ENCODE data around the gene TTC9C.
"Not testable (repeated sequence)": the region's sequence is repeated elsewhere in the genome, so short reads cannot be mapped to it uniquely, and the experiment has no call there.

The TTC9C gene, protein sequence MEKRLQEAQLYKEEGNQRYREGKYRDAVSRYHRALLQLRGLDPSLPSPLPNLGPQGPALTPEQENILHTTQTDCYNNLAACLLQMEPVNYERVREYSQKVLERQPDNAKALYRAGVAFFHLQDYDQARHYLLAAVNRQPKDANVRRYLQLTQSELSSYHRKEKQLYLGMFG
- 12.0 reads per million, percentile 35 among the genes with 10 or more reads in this experiment for total RNA-seq

DNA sequence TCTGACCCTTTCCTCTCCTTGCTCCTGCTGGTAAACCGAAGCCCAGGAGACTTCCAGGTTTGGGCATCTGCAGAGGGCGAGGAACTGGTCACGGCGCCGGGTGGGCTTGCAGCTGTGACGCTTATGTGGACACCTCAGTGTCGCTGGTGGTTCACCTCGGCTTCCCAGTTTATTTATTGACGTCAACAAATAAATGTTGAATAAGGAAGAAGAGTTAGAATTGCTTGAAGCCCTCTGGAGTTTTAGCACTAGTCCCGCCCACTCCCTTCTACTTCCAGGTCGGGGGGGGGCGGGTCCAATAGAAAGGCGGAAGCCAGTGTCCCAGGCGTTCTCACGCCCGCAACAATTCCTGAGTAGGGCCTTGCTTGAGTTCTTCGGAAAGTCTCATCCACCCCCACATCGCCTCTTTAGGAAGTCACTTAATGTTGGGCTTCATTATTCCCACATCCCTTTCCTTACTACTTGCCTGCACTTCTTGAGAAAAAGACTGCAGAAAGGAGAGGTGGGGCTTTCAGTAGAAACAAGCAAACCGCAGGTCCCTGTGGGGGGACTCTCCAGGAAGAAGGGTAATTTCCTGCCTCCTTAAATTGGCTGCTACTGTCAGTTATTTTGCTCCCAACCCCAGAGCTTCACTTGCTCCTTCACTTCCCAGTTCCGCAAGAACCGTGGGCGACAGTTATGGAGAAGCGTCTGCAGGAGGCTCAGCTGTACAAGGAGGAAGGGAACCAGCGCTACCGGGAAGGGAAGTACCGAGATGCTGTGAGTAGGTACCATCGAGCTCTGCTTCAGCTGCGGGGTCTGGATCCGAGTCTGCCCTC lies at the start of gene TTC9C:
Gene TTC9C, plus strand, starts transcription at position 316 of the 818 bp plus-strand sequence. Its CDS starts 363 bp downstream, at position 679.
- peak; percentile 80 for DNase-seq

DNA sequence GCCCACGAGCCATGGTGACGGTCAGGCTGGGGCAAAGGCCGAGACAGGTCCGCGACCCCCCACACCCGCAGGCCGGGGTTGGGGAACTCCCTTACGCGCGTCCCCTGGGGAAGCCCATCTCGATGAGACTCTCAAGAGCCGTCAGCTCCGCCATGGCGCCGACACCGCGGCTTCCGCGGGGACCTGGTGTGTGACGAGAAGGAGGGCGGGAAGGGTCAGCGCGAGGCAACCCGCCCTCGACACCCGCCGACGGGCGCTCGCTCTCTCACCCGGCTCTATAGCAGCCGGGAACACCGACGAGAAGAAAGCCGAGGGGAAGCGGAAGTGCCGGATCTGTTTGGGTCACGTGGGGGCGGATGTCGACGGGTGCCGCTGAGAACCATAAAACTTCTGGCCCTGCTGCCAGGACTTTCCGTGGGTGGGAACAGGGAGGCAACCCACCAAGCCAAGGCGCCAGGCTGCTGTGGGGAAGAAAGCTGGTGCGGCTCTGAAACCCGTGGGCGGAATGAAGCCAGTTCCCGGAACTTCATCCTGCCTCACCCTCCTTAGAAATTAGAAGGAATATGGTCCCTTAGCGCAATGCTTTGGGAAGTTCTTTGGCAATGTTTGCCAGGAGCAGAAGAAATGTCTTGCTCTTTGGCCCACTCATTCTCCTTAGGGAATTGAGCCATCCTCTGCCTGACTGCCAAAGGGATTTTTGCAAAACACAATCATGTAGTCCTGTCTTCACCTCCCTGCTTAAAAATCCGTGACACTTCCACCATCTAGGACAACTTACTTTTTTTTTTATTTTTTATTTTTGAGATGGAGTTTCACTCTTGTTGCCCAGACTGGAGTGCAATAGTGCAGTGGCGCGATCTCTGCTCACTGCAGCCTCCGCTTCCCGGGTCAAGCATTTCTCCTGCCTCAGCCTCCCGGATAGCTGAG lies 49.3 kb upstream of the TTC9C start, which contains the start of gene UBXN1:
Gene UBXN1, minus strand, starts transcription at position 304 of the 927 bp plus-strand sequence. Its CDS starts 150 bp downstream, at position 154.
- peak; percentile 79 for DNase-seq

DNA sequence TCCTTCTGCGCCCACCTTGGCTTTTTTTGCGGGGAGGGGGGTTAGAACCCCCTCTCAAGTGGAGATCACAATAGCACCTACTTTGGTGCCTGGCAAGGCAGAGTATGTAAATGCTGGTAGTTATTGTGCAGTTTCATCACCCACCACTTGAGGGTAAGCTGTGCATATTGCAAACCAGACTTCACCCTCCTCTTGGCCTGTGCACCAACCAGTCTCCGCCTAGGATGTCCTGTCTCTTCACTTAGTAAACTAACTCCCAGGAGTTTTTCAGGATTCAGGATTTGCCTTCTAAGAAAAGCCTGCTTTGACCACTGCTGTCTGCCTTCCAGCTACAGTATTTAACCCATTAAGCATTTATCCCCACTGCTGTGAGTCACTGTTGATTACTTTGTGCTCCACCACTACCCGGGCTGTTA lies 47.5 kb upstream of the TTC9C start:
- no peak for DNase-seq

DNA sequence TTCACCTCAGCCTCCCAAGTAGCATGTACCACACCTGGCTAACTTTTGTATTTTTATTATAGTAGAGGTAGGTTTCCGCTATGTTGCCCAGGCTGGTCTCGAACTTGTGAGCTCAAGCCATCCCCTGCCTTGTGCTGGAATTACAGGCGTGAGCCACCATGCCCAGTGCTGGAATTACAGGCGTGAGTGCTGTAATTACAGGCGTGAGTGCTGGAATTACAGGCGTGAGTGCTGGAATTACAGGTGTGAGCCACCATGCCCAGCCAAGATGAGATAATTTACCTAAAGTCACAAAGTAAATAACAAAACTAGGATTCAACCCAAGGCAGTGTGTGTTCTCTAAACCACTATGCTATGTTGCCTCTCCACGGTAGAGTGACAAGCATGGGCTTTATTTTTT lies 45.8 kb upstream of the TTC9C start:
- DNase-seq, result no peak

DNA sequence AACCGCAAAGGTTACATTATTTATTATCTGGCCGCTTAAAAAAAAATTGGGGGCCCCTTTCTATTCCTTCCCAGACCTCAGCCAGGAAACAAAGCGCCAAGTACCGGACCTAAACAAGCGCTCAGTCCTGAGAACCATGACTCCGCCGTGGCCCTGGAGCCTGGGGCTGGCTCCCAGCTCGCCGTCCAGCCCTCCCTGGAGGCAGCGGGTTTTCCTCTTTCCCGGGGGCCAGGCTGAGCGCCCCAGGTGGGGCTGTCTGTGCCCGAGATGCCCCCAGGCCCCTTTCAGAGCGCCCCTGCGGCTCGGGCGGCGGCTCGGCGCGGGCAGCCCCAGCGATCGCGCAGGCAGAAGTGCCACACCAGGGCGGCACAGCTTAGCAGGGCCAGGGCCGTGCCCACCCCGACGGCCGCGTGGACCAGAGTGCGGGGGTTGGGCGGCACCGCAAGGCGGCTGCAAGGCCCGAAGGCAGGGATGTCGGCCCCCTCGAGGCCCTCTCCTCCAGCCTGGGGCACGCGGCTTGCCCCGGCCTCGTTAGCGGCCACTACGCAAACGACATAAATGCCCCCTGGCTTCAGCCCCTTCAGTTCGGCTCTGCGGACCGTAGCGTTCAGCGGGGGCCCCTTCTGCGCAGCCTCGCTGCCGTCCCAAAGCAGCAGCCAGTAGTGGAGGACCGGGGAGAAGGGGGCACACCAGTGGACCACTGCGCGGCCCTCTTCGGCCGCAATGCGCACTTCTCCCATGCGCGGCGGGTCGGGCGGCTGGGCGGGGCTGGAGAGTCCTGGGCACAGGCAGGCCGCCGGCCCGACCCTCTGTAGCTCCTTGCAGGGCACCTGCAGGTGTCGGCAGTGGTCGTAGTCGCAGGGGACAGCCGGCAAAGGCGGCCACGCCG lies 40.5 kb upstream of the TTC9C start:
- no peak for DNase-seq

DNA sequence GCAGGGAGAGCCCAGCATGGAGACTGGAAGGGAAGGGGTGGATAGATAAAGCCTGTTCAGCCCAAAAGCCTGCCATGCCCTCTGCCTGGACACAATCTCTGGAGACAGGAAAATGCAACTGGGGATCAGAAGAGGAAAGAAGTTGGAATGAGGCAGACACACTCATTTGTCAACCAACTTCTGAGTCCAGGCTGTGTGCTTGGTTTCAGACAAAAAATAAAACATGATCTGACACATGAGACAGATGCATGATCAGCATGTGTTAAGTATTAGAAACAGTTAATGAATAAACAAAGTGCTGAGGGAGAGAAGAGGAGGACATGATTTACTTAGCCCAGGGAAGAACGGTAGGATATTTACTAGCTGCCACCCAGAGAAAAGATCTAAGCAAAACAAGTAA lies 39.8 kb upstream of the TTC9C start:
- no peak for DNase-seq

DNA sequence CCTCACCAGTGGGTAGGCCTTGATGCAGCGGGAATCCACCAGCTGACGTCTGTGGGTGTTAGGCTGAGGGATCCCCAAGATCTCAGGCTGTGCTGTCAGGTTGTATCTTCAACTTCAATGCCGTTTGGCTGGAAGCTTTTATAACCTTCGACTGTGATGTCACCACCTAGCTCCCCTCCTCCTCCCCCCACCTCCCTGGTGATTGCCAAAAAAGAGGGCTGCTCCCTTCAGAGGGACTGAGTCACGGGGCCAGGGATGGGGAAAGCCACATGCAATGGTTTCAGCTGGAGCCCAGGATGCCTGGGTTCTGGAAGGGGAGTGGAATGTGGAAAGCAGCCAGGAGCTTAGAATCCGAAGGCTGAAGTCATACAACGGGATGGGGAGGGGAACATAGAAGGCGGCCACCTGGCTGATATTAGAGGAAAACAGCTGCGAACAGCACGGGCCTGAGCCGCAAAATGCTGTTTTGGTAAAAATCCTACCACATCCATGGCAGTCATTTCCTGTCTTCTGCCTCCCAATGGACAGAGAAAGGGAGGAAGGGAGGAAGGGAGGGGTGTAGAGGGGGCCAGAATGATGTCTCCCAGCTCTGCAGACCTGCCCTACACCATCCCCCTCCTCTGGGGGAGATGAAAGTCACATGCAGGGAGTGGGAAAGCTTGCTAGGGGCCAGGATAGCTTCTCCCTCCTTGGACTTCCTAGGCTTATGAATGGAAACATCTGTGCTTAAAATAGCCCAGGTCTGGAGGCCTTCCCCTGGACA lies 38.7 kb upstream of the TTC9C start, which contains the start of gene LRRN4CL:
Gene LRRN4CL, minus strand, starts transcription at position 110 of the 763 bp plus-strand sequence. CDS start 1,022 bp downstream, outside the sequence.
- DNase-seq, result no peak

DNA sequence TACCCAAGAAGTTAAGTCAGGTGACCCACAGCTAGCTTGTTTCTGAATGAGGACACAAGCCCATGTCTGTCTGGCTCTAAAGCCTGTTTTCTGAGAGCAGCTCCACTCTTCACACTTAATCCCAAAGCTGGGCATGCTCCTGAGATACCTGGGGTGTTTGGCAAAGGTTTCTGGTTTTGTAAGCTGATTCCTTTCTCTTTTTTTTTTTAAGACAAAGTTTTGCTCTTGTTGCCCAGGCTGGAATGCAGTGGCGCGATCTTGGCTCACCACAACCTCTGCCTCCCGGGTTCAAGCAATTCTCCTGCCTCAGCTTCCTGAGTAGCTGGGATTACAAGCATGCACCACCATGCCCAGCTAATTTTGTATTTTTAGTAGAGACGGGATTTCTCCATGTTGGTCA lies 34.7 kb upstream of the TTC9C start:
- DNase-seq, result not testable (repeated sequence)

DNA sequence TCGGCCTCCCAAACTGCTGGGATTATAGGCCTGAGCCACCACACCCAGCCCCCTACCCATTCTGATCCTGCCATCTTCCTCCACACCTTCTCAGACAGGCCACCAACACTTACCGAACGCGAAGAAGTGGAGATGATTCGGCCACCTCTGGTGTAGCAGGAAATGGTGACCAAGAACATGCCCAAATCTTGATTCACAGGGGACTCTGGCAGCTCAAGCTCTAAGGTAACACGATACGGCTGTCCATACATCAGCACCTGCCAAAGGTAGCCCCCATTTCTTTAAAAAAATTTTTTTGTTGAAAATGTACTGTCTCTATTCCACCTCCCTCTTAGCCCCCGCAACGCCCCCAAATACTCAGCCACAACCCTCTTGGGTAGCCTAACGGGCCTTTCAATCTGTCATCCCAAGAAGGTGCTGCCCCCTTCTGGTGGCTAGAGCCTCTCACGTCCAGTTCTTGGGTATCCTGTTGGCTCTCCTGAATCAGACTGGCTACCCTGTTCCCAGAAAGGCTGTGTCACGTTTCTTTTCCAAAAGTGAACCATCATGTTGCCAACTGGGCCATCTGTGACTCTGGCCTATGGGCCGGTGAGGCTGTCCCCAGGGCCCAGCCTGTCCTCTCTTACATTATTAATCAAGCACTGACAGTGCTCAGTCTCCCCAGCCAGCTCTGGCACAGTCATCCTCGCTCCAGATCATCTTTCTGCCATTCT lies 33.7 kb upstream of the TTC9C start:
- peak; percentile 80 for DNase-seq

DNA sequence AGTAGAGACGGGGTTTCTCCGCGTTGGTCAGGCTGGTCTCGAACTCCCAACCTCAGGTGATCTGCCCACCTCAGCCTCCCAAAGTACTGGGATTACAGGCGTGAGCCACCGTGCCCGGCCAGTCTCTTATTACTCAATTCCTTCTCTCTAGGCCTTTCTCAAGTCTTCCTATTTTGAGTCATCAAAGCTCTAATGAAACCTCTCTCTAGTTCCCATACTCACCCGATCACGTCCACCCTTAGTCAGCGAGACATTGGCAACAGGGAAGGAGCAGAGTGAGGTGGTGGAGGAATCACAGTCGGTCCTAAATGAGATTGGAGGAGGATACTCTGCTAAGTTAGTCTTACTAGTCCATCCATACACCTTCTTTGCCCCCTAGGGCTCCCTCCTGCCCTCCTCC lies 26.0 kb upstream of the TTC9C start:
- DNase-seq, result no peak

DNA sequence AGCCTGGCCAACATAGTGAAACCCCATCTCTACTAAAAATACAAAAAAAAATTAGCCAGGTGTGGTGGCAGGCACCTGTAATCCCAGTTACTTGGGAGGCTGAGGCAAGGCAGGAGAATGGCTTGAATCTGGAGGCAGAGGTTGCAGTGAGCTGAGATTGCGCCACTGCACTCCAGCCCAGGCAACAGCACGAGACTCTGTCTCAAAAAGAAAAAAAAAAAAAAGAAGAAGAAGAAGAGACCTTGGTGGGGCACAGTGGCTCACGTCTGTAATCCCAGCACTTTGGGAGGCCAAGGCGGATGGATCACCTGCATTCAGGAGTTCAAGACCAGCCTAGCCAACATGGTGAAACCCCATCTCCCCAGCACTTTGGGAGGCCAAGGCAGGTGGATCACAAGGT lies 24.4 kb upstream of the TTC9C start:
- not testable (repeated sequence) for DNase-seq

DNA sequence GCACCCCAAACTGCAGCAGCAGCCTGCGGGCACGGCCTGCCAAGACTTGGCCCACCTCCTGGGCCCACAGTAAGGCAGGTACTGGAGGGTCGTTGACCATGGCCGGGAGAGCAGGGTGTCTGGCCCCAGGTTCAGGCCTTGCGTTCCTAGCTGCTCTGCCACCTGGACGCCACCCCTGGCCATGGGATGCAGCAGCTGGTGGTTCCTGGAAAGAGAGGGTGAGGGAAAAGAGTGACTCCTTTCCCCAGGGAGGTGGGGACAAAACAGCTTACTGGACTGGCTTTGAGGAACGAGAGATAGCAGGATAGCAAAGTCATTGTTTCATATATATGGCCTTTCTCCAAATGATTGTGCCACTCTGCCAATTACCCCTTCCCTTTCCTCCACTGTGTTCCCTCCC lies 22.9 kb upstream of the TTC9C start:
- DNase-seq, result no peak

DNA sequence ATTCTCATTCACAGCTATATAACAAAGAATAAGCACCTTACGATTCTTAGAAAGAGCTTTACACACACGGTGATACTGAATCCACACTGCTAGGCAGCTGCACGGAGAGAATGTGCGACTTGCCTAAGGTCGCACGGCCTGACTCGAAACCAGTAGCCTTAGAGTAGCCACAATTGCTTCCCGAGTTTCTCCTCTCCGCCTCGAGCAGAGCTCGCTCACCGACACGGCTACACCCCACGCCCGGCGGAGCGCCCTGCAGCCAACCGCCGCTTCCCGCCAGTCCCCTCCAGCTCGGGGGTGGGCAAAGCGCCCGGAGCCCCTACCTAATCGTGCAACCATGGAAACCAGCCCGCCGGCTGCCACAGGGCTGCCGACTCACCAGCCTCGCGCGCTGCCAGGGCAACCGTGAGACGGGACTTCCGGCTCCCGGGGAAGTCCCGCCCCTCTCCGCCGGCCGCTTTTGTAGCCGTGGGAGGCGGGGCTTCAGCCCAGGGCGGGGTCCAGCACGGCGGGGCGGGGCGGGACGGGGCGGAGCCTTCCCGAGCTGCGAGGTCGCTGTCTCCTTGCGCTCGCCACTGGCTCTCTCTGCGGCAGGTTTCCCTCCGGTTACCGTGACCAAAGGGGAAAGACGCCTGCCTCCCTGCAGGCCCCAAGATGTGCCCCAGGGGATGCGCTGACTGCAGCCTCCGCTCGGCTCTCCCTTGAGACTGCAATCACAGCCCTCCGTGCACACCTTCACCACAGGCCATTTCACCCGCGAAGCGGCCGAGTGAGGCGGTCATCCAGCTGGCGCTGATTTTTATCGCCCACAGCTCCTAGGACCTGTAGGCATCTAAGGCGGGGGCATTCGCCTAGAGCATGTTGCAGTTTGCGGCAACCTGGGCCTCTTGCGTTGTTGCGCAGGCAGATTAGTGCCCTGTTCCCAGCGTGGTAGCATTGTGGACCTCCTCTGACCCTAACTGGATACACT lies 22.1 kb upstream of the TTC9C start:
- DNase-seq, result peak; percentile 95

DNA sequence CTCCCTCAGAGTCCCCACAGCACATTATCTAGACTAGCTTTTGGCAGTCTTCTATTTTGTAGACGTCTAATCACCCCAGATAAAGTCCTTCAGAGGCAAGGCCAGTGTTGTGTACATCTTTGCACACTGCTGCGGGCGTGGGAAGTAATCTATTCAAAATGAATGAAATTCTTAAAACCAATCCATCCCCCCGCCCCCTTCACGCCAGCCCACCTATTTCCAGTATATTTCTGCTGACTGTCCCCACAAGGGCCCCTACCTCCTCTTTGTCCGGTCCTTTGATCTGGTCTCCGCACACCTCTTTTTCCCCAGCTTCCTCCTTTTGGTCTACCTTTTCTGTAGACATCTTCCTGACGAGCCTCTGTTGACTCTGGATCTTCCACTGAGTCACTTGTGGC lies 21.4 kb upstream of the TTC9C start:
- no peak for DNase-seq

DNA sequence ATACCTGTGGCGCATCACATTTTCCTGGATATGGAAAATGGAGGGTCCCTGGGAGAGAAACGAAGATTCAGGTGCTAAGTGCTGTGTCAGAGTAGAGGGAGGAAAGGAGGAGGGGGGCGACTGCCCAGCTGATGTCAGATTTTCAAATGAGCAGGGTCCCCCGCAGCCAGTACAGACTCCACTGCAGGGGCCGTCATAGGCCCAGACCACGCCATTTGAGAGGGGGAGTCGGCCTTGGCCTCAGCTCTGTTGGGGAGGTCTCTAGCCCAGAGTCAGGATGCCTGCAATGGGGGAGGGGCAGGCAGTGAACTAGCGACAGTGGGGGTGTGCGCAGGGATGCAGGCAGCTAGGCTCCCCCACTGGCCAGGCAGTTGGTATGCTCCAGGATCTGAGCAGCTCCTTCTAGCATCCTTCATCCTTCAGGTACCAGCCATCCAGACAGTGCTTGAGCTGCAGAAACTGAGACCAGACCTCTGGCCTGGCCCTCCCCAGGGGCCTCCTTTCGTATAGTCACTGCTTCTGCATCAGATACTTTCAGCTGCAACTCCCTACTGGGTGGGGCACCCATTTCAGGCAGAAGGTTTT lies 20.9 kb upstream of the TTC9C start, which contains the start of the genes BSCL2 and GNG3:
Gene BSCL2, minus strand, starts transcription at position 148 of the 585 bp plus-strand sequence. CDS start 229 bp downstream, outside the sequence.
Gene GNG3, plus strand, starts transcription at position 400 of the 585 bp plus-strand sequence. CDS start 620 bp downstream, outside the sequence.
- no peak for DNase-seq

DNA sequence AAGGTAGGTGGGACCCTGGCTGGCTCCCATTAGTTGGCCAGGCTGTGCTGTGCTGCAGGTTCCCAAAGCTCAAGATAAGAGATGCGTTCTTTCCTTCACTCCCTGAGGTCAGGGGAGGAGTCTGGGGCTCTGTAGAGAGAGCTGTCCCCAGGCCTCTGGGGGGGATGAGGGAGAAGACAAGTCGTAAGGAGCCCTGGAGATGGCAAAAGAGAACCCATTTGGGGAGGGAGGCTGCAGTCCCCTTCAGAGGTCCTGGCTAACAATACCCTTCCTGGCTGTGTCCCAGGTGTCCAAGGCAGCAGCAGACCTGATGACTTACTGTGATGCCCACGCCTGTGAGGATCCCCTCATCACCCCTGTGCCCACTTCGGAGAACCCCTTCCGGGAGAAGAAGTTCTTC lies 19.9 kb upstream of the TTC9C start:
- DNase-seq, result no peak

DNA sequence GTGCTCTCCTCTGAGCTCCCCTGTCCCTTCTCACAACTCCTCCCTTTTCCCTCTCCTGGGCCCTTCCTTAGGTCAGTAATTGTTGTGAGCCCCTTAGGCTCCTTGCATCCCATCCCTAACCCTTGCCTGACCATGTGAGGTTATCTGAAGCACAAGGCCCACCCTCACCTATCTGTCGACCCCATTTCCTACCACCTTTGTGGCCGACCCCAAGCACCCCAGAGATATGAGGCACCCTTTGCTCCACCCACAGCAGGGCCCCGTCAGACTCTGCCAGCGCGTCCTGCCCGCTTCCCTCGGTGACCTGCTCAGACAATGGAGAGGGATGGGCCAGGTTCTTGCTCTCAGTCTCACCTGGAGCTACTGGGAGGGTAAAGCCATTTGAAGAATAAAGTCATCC lies 19.5 kb upstream of the TTC9C start:
- DNase-seq, result peak; percentile 34

DNA sequence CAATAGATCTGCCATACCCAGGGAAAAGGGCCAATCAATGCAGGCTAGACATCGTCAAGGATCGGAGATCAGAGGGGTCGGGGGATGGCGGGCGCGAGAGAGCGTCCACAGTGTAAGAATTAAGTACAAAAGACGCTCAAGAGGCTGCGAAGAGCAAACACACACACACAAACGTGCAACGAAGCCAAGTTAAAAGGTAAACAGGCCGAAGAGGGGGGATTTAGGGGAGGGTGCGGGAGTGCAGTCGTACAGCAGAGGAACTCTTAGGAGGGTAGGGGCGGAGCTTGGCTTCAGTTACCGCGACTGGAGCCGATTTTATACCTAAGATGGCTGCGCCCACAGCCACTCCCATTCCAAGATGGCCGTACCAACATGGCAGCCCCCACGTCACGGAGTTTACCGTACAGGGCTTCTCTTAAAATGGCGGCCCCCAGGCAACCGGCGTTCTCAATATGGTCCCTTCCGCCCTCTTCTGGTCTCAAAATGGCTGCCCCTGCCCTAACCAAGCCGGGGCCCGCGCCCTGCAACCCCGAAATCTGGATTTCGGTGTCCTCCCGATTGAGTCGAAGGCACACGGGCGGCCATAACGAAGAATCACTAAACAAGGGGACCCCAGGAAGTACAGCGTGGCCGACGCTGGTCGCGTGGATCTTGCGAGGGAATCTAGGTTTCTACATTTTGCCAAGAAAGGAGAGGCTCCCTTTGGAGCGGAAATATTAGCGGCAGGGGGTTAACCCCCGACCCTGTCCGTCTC lies 18.9 kb upstream of the TTC9C start:
- peak; percentile 96 for DNase-seq
